H1 (cell line): ENCODE data around the gene KIAA1586. TPM values are rescaled to one million over a fixed set of nuclear protein-coding genes. Genes with fewer than 3 reads are reported as not detected.

Experiments
- CTCF ChIA-PET: fragments of 300-600 bp; sonication (Branson Sonifier 250); formaldehyde crosslinking; loops from one replicate; lab custom pipeline; 2021; ENCODE audit not compliant: partially characterized antibody; lab: Charles Lee
- POLR2A ChIA-PET: fragments of 300-600 bp; sonication (Branson Sonifier 250); formaldehyde crosslinking; loops from one replicate; lab custom pipeline; 2021; ENCODE audit warnings: inconsistent platforms; ENCODE audit not compliant: partially characterized antibody; lab: Charles Lee
- DNase-seq, 2 experiments: peaks; one replicate each; pipeline versions ENCODE4 v3.0.0 to v3.0.0-alpha.2; 2010 to 2022; ENCODE audit warnings: low spot score in 2 of 2, low read depth in 1 of 2, mixed read lengths in 1 of 2
- FAIRE-seq: peaks from 2 replicates; lab custom pipeline; 2011; peaks lifted over from hg19 to GRCh38; lab: Jason Lieb, UNC
- H2AFZ ChIP-seq: 2 replicates; pipeline ENCODE4 v1.8.1; 2012; ENCODE audit warnings: low read length, inconsistent platforms
- H2AK5ac ChIP-seq: 2 replicates; pipeline ENCODE4 v1.6.1; 2013; ENCODE audit warnings: low read depth, low read length
- H2BK120ac ChIP-seq: replicated peaks from 2 replicates; pipeline ENCODE3; 2013; ENCODE audit warnings: low read depth, low read length, inconsistent platforms
- H2BK12ac ChIP-seq: 2 replicates; pipeline ENCODE4 v1.6.1; 2013; ENCODE audit warnings: low read depth, low read length
- H2BK15ac ChIP-seq: 2 replicates; pipeline ENCODE4 v1.6.1; 2013; ENCODE audit warnings: low read length
- H2BK20ac ChIP-seq: 2 replicates; pipeline ENCODE4 v1.6.1; 2013; ENCODE audit warnings: low read length
- H2BK5ac ChIP-seq: 2 replicates; pipeline ENCODE4 v1.6.1; 2013; ENCODE audit warnings: low read depth, low read length
- H3K14ac ChIP-seq: 2 replicates; pipeline ENCODE4 v1.6.1; 2013; ENCODE audit warnings: inconsistent platforms; ENCODE audit not compliant: insufficient read length
- H3K18ac ChIP-seq: 2 replicates; pipeline ENCODE4 v1.6.1; 2013; ENCODE audit warnings: low read length; ENCODE audit errors: extremely low read depth
- H3K23ac ChIP-seq: 2 replicates; pipeline ENCODE4 v1.6.1; 2013; ENCODE audit warnings: inconsistent platforms; ENCODE audit not compliant: insufficient read length
- H3K23me2 ChIP-seq: 2 replicates; pipeline ENCODE4 v1.6.1; 2013; ENCODE audit warnings: low read depth, low read length
- H3K27ac ChIP-seq: 2 replicates; pipeline ENCODE4 v1.6.1; 2011; ENCODE audit warnings: low read depth, low read length, inconsistent platforms
- H3K27me3 ChIP-seq, 4 experiments: replicated peaks in 1 of 4; 1 replicate in 1 of 4; 2 replicates in 3 of 4; pipeline versions ENCODE4 v1.6.1 to v1.8.1; 2011 to 2013; ENCODE audit warnings: low read length in 3 of 4, mild to moderate bottlenecking in 3 of 4, inconsistent platforms in 2 of 4, mixed read lengths in 2 of 4, moderate library complexity in 1 of 4; ENCODE audit not compliant: control insufficient read depth in 3 of 4, insufficient read depth in 3 of 4; ENCODE audit errors: extremely low read depth in 1 of 4
- H3K36me3 ChIP-seq, 4 experiments: 2 replicates each; pipeline versions ENCODE4 v1.6.1 to v1.8.1; 2011 to 2013; ENCODE audit warnings: mild to moderate bottlenecking in 4 of 4, low read length in 3 of 4, moderate library complexity in 2 of 4, control low read depth in 1 of 4, inconsistent platforms in 1 of 4; ENCODE audit not compliant: insufficient read depth in 4 of 4, control insufficient read depth in 2 of 4
- H3K4ac ChIP-seq: replicated peaks from 2 replicates; pipeline ENCODE3; 2013; ENCODE audit warnings: low read length, low read depth, mixed read lengths, inconsistent platforms; ENCODE audit not compliant: insufficient read length
- H3K4me1 ChIP-seq, 4 experiments: replicated peaks in 1 of 4; 1 replicate in 1 of 4; 2 replicates in 3 of 4; pipeline versions ENCODE4 v1.6.1 to v1.8.1; 2011 to 2013; ENCODE audit warnings: low read length in 3 of 4, inconsistent platforms in 2 of 4, mixed read lengths in 1 of 4; ENCODE audit not compliant: insufficient read depth in 4 of 4, control insufficient read depth in 3 of 4
- H3K4me2 ChIP-seq, 2 experiments: 2 replicates each; pipeline versions ENCODE4 v1.6.1 to v1.8.1; 2011 to 2013; ENCODE audit warnings: low read depth in 2 of 2, low read length in 2 of 2, control low read depth in 1 of 2, inconsistent platforms in 1 of 2, mild to moderate bottlenecking in 1 of 2; ENCODE audit not compliant: insufficient read depth in 1 of 2
- H3K4me3 ChIP-seq, 4 experiments: fragments of 200-600, 300-600 bp in 1 of 4; sonication (generic), shearing (Covaris generic), sonication (Bioruptor Twin) in 1 of 4; 2 replicates each; pipeline versions ENCODE4 v1.5.1 to v1.8.1; 2011 to 2016; ENCODE audit warnings: low read length in 4 of 4, low read depth in 3 of 4, control low read depth in 2 of 4, inconsistent platforms in 2 of 4, mild to moderate bottlenecking in 2 of 4, mixed read lengths in 1 of 4, moderate library complexity in 1 of 4; ENCODE audit not compliant: insufficient read depth in 2 of 4; ENCODE audit errors: extremely low read depth in 1 of 4
- H3K56ac ChIP-seq: replicated peaks from 2 replicates; pipeline ENCODE3; 2013; ENCODE audit warnings: low read depth, mild to moderate bottlenecking, mixed read lengths, low read length, inconsistent platforms; ENCODE audit not compliant: insufficient read length
- H3K79me1 ChIP-seq: 2 replicates; pipeline ENCODE4 v1.6.1; 2013; ENCODE audit warnings: low read depth, low read length, control low read depth
- H3K79me2 ChIP-seq, 2 experiments: 2 replicates each; pipeline versions ENCODE4 v1.6.1 to v1.8.1; 2012 to 2013; ENCODE audit warnings: low read length in 2 of 2, mild to moderate bottlenecking in 2 of 2, inconsistent platforms in 1 of 2; ENCODE audit not compliant: insufficient read depth in 2 of 2, control insufficient read depth in 1 of 2
- H3K9ac ChIP-seq, 4 experiments: replicated peaks in 1 of 4; 1 replicate in 1 of 4; 2 replicates in 3 of 4; pipeline versions ENCODE4 v1.6.1 to v1.8.1; 2011 to 2013; ENCODE audit warnings: low read depth in 3 of 4, low read length in 3 of 4, control low read depth in 2 of 4, mild to moderate bottlenecking in 2 of 4, moderate library complexity in 2 of 4, inconsistent platforms in 1 of 4; ENCODE audit errors: extremely low read depth in 1 of 4
- H3K9me3 ChIP-seq, 2 experiments: 2 replicates each; pipeline versions ENCODE4 v1.6.1 to v1.8.1; 2012 to 2013; ENCODE audit warnings: mild to moderate bottlenecking in 2 of 2, moderate library complexity in 2 of 2, control low read depth in 1 of 2, inconsistent platforms in 1 of 2, low read depth in 1 of 2, low read length in 1 of 2, mixed read lengths in 1 of 2; ENCODE audit not compliant: insufficient read depth in 2 of 2
- H4K20me1 ChIP-seq, 2 experiments: replicated peaks in 1 of 2; 2 replicates each; pipeline versions ENCODE3 to v1.8.1; 2011 to 2013; ENCODE audit warnings: inconsistent platforms in 2 of 2, low read length in 2 of 2, mild to moderate bottlenecking in 1 of 2; ENCODE audit not compliant: insufficient read depth in 2 of 2, control insufficient read depth in 1 of 2
- H4K5ac ChIP-seq: 2 replicates; pipeline ENCODE4 v1.6.1; 2013; ENCODE audit warnings: low read length, low read depth, mixed read lengths, inconsistent platforms; ENCODE audit not compliant: insufficient read length
- H4K8ac ChIP-seq: 2 replicates; pipeline ENCODE4 v1.8.0; 2013; ENCODE audit warnings: mild to moderate bottlenecking, moderate library complexity, low read length, inconsistent platforms; ENCODE audit not compliant: insufficient read depth; ENCODE audit errors: extremely low read depth
- H4K91ac ChIP-seq: replicated peaks from 2 replicates; pipeline ENCODE3; 2013; ENCODE audit warnings: low read length, mixed read lengths, inconsistent platforms; ENCODE audit not compliant: insufficient read length
- BCL11A ChIP-seq, 2 experiments: IDR thresholded peaks; one replicate each; pipeline ENCODE4 v1.6.1; 2011; ENCODE audit warnings: low read depth in 2 of 2, low read length in 2 of 2, mild to moderate bottlenecking in 2 of 2
- CEBPB ChIP-seq: IDR thresholded peaks from 2 replicates; pipeline ENCODE4 v1.6.1; 2012; ENCODE audit warnings: low read depth, low read length
- CHD2 ChIP-seq: IDR thresholded peaks from 2 replicates; pipeline ENCODE4 v1.6.1; 2012; ENCODE audit warnings: low read length, improper control_type of control experiment
- GTF2F1 ChIP-seq: IDR thresholded peaks from 2 replicates; pipeline ENCODE4 v1.6.1; 2012; ENCODE audit warnings: low read depth, low read length, improper control_type of control experiment, borderline replicate concordance
- NANOG ChIP-seq: IDR thresholded peaks from 2 replicates; pipeline ENCODE4 v1.6.1; 2011; ENCODE audit warnings: low read length, low read depth, mild to moderate bottlenecking, inconsistent platforms; ENCODE audit not compliant: insufficient read depth, poor library complexity, severe bottlenecking
- RNF2 ChIP-seq: fragments of 200-900, 300-1000 bp; sonication (generic); IDR thresholded peaks from 2 replicates; pipeline ENCODE4 v1.7.1; 2016; ENCODE audit warnings: borderline replicate concordance, low read depth, mild to moderate bottlenecking, antibody characterized with exemption, low read length; ENCODE audit not compliant: poor library complexity, severe bottlenecking; ENCODE audit errors: missing control alignments
- SIRT6 ChIP-seq: IDR thresholded peaks from one replicate; pipeline ENCODE4 v1.7.1; 2012; ENCODE audit warnings: low read length, inconsistent platforms
- SP4 ChIP-seq: IDR thresholded peaks from 2 replicates; pipeline ENCODE4 v1.6.1; 2012; ENCODE audit warnings: low read length, inconsistent platforms
- TCF12 ChIP-seq: IDR thresholded peaks from 2 replicates; pipeline ENCODE4 v1.6.1; 2011; ENCODE audit warnings: low read depth, mild to moderate bottlenecking, low read length
- USF2 ChIP-seq: IDR thresholded peaks from 2 replicates; pipeline ENCODE4 v1.6.1; 2011; ENCODE audit warnings: low read length, improper control_type of control experiment
- WGBS, 2 experiments: shearing (Covaris generic) in 1 of 2; methylation state at CpG; one replicate each; pipeline versions ENCODE4 v1.1.6 to v1.1.7; 2013 to 2015; ENCODE audit warnings: low lambda C conversion rate in 2 of 2, mixed read lengths in 2 of 2, inconsistent platforms in 1 of 2, low coverage in 1 of 2, missing lambda C conversion rate in 1 of 2; ENCODE audit not compliant: insufficient replicate concordance in 2 of 2, insufficient coverage in 1 of 2, insufficient read length in 1 of 2; ENCODE audit errors: extremely low coverage in 1 of 2, missing lambda C conversion rate in 1 of 2; 5-methylcytosine and 5-hydroxymethylcytosine counted together
- polyA plus RNA-seq, 7 experiments: library from polyadenylated mRNA; depleted of rRNA in 3 of 7; stranded (reverse) in 5 of 7; unstranded in 2 of 7; fragments of >200 nt in 5 of 7; fragments of 200-250 nt in 2 of 7; gene quantifications; 1 replicate in 5 of 7; 2 replicates in 1 of 7; 4 replicates in 1 of 7; pipeline versions ENCODE4 v1.2.1 to v1.2.3, GENCODE V29; 2011 to 2013; ENCODE audit warnings: missing spikeins in 2 of 7, mixed read lengths in 2 of 7
- total RNA-seq: library from RNA; stranded (reverse); fragmentation: NEBNext Ultra II Directional; extraction: Animal tissue kit (Norgen Biotek cat#: 25700); gene quantifications from 2 replicates; pipeline ENCODE4 v1.2.1, GENCODE V29; 2021

Gene KIAA1586
- total and polyA plus RNA-seq, 2 of the 8 experiments (the other 6 are each of a cell fraction or from before 2014, with no cell fraction given): 2.1 to 24.4 TPM

GRCh38 chr6:57086843-57087242 lies 40.4 kb downstream of the KIAA1586 start:
- no peak for TF ChIP-seq RNF2
- no peak for TF ChIP-seq TCF12
- TF ChIP-seq NANOG: no peak
- no peak for TF ChIP-seq SP4
- no peak for TF ChIP-seq BCL11A (IDR thresholded peaks at IDR 0.05; ENCODE audit: low read depth in 2 of 2, low read length in 2 of 2)
- TF ChIP-seq USF2: no peak
- TF ChIP-seq SIRT6: no peak
- no peak for TF ChIP-seq CEBPB
- TF ChIP-seq GTF2F1: no peak
- TF ChIP-seq CHD2: no peak
- no peaks in the 10 kb centered on the region for H3K9me3 ChIP-seq
- 96% methylated on average over 1 of the region's 1 CpG; no CpG with 5 or more reads in 1 of the 2 experiments for WGBS, 2 experiments
- H2BK12ac ChIP-seq: no peak overlapping the region
- H4K8ac ChIP-seq: no peak overlapping the region
- H3K9ac ChIP-seq: no peak overlapping the region
- no peaks in the 10 kb centered on the region for H3K23me2 ChIP-seq
- H2BK20ac ChIP-seq: no peak overlapping the region
- peaks cover 2 to 4% (median 3%) of the 10 kb centered on the region in 4 experiments; a peak in 4 of 7 replicates for H3K4me1 ChIP-seq
- H3K18ac ChIP-seq: no peak overlapping the region
- H4K20me1 ChIP-seq: peaks cover 0 to 3% of the 10 kb centered on the region in 2 experiments
- H2AK5ac ChIP-seq: no peak overlapping the region
- POLR2A ChIA-PET: no interaction called here
- peaks cover 0 to 5% of the 10 kb centered on the region in 2 experiments; a peak in 3 of 4 replicates for H3K79me2 ChIP-seq
- H3K23ac ChIP-seq: no peak overlapping the region
- H3K4me2 ChIP-seq: no peak overlapping the region
- no peak overlapping the region for H3K4me3 ChIP-seq
- no peak overlapping the region for H2BK15ac ChIP-seq
- no peak overlapping the region for H3K56ac ChIP-seq
- no peak overlapping the region for H3K14ac ChIP-seq
- FAIRE-seq (no peak), DNase-seq (no peak)
- no peaks in the 10 kb centered on the region for H3K79me1 ChIP-seq
- no peak overlapping the region for H3K4ac ChIP-seq
- no peak overlapping the region for H4K91ac ChIP-seq
- H3K27ac ChIP-seq: no peak overlapping the region
- no peak overlapping the region for H4K5ac ChIP-seq
- no peak overlapping the region for H2AFZ ChIP-seq
- no peak overlapping the region for H2BK5ac ChIP-seq
- no peak overlapping the region for H2BK120ac ChIP-seq
- H3K27me3 ChIP-seq: no peaks in the 10 kb centered on the region
- peaks cover 0 to 4% (median 0%) of the 10 kb centered on the region in 4 experiments; a peak in 1 of 8 replicates for H3K36me3 ChIP-seq
- CTCF ChIA-PET: no interaction called here
